ENCODE data around the gene JAK1.

- TF ChIP-seq CHD1 (IDR thresholded peaks at IDR 0.05; ENCODE audit: low read depth, low read length) (no peak), BHLHE40 (IDR thresholded peaks at IDR 0.05; ENCODE audit: borderline replicate concordance in 1 of 2, low read depth in 2 of 2, low read length in 1 of 2) (no peak)
- TF ChIP-seq, protein P1, sequence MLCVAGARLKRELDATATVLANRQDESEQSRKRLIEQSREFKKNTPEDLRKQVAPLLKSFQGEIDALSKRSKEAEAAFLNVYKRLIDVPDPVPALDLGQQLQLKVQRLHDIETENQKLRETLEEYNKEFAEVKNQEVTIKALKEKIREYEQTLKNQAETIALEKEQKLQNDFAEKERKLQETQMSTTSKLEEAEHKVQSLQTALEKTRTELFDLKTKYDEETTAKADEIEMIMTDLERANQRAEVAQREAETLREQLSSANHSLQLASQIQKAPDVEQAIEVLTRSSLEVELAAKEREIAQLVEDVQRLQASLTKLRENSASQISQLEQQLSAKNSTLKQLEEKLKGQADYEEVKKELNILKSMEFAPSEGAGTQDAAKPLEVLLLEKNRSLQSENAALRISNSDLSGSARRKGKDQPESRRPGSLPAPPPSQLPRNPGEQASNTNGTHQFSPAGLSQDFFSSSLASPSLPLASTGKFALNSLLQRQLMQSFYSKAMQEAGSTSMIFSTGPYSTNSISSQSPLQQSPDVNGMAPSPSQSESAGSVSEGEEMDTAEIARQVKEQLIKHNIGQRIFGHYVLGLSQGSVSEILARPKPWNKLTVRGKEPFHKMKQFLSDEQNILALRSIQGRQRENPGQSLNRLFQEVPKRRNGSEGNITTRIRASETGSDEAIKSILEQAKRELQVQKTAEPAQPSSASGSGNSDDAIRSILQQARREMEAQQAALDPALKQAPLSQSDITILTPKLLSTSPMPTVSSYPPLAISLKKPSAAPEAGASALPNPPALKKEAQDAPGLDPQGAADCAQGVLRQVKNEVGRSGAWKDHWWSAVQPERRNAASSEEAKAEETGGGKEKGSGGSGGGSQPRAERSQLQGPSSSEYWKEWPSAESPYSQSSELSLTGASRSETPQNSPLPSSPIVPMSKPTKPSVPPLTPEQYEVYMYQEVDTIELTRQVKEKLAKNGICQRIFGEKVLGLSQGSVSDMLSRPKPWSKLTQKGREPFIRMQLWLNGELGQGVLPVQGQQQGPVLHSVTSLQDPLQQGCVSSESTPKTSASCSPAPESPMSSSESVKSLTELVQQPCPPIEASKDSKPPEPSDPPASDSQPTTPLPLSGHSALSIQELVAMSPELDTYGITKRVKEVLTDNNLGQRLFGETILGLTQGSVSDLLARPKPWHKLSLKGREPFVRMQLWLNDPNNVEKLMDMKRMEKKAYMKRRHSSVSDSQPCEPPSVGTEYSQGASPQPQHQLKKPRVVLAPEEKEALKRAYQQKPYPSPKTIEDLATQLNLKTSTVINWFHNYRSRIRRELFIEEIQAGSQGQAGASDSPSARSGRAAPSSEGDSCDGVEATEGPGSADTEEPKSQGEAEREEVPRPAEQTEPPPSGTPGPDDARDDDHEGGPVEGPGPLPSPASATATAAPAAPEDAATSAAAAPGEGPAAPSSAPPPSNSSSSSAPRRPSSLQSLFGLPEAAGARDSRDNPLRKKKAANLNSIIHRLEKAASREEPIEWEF (IDR thresholded peaks at IDR 0.05; ENCODE audit: insufficient replicate concordance, low read depth, low read length), result no peak
Measured at GRCh38 chr1:64983110-64983509, 16.8 kb upstream of the JAK1 start.
